Endothelial cell of umbilical vein (primary cell): ENCODE results near the gene FMC1. TPM values are rescaled to one million over a fixed set of nuclear protein-coding genes. Genes with fewer than 3 reads are reported as not detected.

Source experiments
- BruUV-seq: library from RNA; stranded (reverse); fragments of 400-500 nt; replicated peaks from 2 replicates; lab custom pipeline; 2021; lab: Mats Ljungman, UMichigan
- CTCF ChIA-PET: fragments of 300-600, 350-600 bp; sonication (Branson Sonifier 250); formaldehyde crosslinking; loops from one replicate; lab custom pipeline; 2021; ENCODE audit warnings: antibody characterized with exemption, inconsistent platforms; lab: Charles Lee
- POLR2A ChIA-PET: fragments of 300-600, 350-600 bp; sonication (Branson Sonifier 250); formaldehyde crosslinking; loops from one replicate; lab custom pipeline; 2021; ENCODE audit warnings: antibody characterized with exemption, inconsistent platforms; lab: Charles Lee
- DNase-seq: peaks from one replicate; pipeline ENCODE4 v3.0.0-alpha.2; 2011; ENCODE audit warnings: low read depth, low spot score
- FAIRE-seq: peaks from 2 replicates; lab custom pipeline; 2011; peaks lifted over from hg19 to GRCh38; lab: Jason Lieb, UNC
- H2AFZ ChIP-seq: 2 replicates; pipeline ENCODE4 v1.6.0; 2012; ENCODE audit warnings: low read depth, low read length, control low read depth, inconsistent platforms
- H3K27ac ChIP-seq: 2 replicates; pipeline ENCODE4 v1.5.1; 2011; ENCODE audit warnings: low read depth, mild to moderate bottlenecking, control low read depth, low read length, moderate library complexity; ENCODE audit not compliant: insufficient read depth
- H3K27me3 ChIP-seq, 2 experiments: 2 replicates each; pipeline versions ENCODE4 v1.6.0 to v1.6.1; 2011; ENCODE audit warnings: low read length in 2 of 2, mixed read lengths in 1 of 2; ENCODE audit not compliant: control insufficient read depth in 2 of 2, insufficient read depth in 2 of 2
- H3K36me3 ChIP-seq, 2 experiments: 2 replicates in 1 of 2; 3 replicates in 1 of 2; pipeline ENCODE4 v1.5.1; 2011; ENCODE audit warnings: low read length in 2 of 2, mild to moderate bottlenecking in 1 of 2, moderate library complexity in 1 of 2; ENCODE audit not compliant: control insufficient read depth in 2 of 2, insufficient read depth in 2 of 2; ENCODE audit errors: extremely low read depth in 1 of 2
- H3K4me1 ChIP-seq: 3 replicates; pipeline ENCODE4 v1.5.1; 2011; ENCODE audit warnings: mild to moderate bottlenecking, low read length; ENCODE audit not compliant: control insufficient read depth, insufficient read depth; ENCODE audit errors: extremely low read depth
- H3K4me2 ChIP-seq: 2 replicates; pipeline ENCODE4 v1.6.1; 2011; ENCODE audit warnings: low read length, control low read depth, mixed read lengths; ENCODE audit not compliant: insufficient read depth
- H3K4me3 ChIP-seq, 3 experiments: fragments of 200-600 bp in 1 of 3; sonication (generic), shearing (Covaris generic) in 1 of 3; replicated peaks in 1 of 3; 2 replicates each; pipeline ENCODE4 v1.5.1; 2011 to 2016; ENCODE audit warnings: control low read depth in 3 of 3, low read length in 3 of 3, mild to moderate bottlenecking in 2 of 3, inconsistent platforms in 1 of 3, low read depth in 1 of 3, moderate library complexity in 1 of 3; ENCODE audit not compliant: insufficient read depth in 1 of 3
- H3K79me2 ChIP-seq: 2 replicates; pipeline ENCODE4 v1.6.0; 2012; ENCODE audit warnings: low read length, inconsistent platforms; ENCODE audit not compliant: control insufficient read depth, insufficient read depth
- H3K9ac ChIP-seq: replicated peaks from 2 replicates; pipeline ENCODE3; 2011; ENCODE audit warnings: low read length, control low read depth; ENCODE audit not compliant: insufficient read depth; ENCODE audit errors: extremely low read depth
- H3K9me1 ChIP-seq: replicated peaks from 3 replicates; pipeline ENCODE4 v1.6.0; 2011; ENCODE audit warnings: mild to moderate bottlenecking, low read length; ENCODE audit not compliant: control insufficient read depth, insufficient read depth; ENCODE audit errors: extremely low read depth
- H3K9me3 ChIP-seq: replicated peaks from 2 replicates; pipeline ENCODE4 v1.5.1; 2012; ENCODE audit warnings: low read length, inconsistent platforms; ENCODE audit not compliant: control insufficient read depth, insufficient read depth
- H4K20me1 ChIP-seq: replicated peaks from 2 replicates; pipeline ENCODE3; 2011; ENCODE audit warnings: mild to moderate bottlenecking, low read length; ENCODE audit not compliant: control insufficient read depth, insufficient read depth; ENCODE audit errors: extremely low read depth
- CTCF ChIP-seq, 2 donors: IDR thresholded peaks; 1 replicate in 1 of 2; 2 replicates in 1 of 2; pipeline ENCODE4 v1.5.1; 2011; ENCODE audit warnings: low read length in 2 of 2, mild to moderate bottlenecking in 2 of 2, moderate library complexity in 2 of 2, control low read depth in 1 of 2, inconsistent platforms in 1 of 2, low read depth in 1 of 2; ENCODE audit not compliant: insufficient read depth in 1 of 2; ENCODE audit errors: extremely low read depth in 1 of 2
- EZH2 ChIP-seq: IDR thresholded peaks from 2 replicates; pipeline ENCODE4 v1.6.1; 2012; ENCODE audit warnings: borderline replicate concordance, low read depth, mild to moderate bottlenecking, moderate library complexity, low read length, inconsistent platforms; ENCODE audit not compliant: severe bottlenecking
- FOS ChIP-seq: IDR thresholded peaks from 2 replicates; pipeline ENCODE4 v1.6.1; 2011; ENCODE audit warnings: mild to moderate bottlenecking, low read length, moderate library complexity, borderline replicate concordance; ENCODE audit not compliant: insufficient read depth
- GATA2 ChIP-seq: IDR thresholded peaks from 2 replicates; pipeline ENCODE4 v1.7.0; 2011; ENCODE audit warnings: low read depth, mild to moderate bottlenecking, moderate library complexity, mixed read lengths, low read length; ENCODE audit not compliant: insufficient read length, insufficient read depth
- JUN ChIP-seq: IDR thresholded peaks from 2 replicates; pipeline ENCODE4 v1.6.1; 2011; ENCODE audit warnings: borderline replicate concordance, low read depth; ENCODE audit not compliant: insufficient read length, insufficient read depth
- MAX ChIP-seq: IDR thresholded peaks from 2 replicates; pipeline ENCODE4 v1.6.1; 2011; ENCODE audit not compliant: insufficient read depth, insufficient read length
- MYC ChIP-seq: IDR thresholded peaks from one replicate; pipeline ENCODE4 v1.6.1; 2011; ENCODE audit warnings: mild to moderate bottlenecking, low read depth, low read length
- POLR2A ChIP-seq: IDR thresholded peaks from 2 replicates; pipeline ENCODE4 v1.6.1; 2012; ENCODE audit warnings: low read depth, mild to moderate bottlenecking, control low read depth, low read length
- POLR2AphosphoS5 ChIP-seq: IDR thresholded peaks from 2 replicates; pipeline ENCODE4 v1.6.1; 2012; ENCODE audit warnings: low read depth, mild to moderate bottlenecking, control low read depth, low read length, moderate library complexity; ENCODE audit not compliant: insufficient read depth
- dilution Hi-C: fragments of 300-500 bp; cut with MboI; formaldehyde crosslinking; loops from one replicate; pipeline ENCODE4 v1.15.0; 2019; ENCODE audit warnings: low sequenced_read_pairs; ENCODE audit not compliant: extremely low pct_ligation_motif_present
- intact Hi-C: fragments of 100-400 bp; cut with micrococcal nuclease; formaldehyde crosslinking; loops from one replicate; pipeline ENCODE4 v1.10.0; 2022
- polyA plus RNA-seq, 4 experiments: library from polyadenylated mRNA; depleted of rRNA in 3 of 4; stranded (reverse) in 3 of 4; unstranded in 1 of 4; fragments of >200 nt; gene quantifications; 2 replicates each; pipeline versions ENCODE4 v1.2.1 to v1.2.3, GENCODE V29; 2011 to 2012; ENCODE audit warnings: missing spikeins in 1 of 4
- total RNA-seq: library from RNA; stranded (reverse); gene quantifications from 2 replicates; pipeline ENCODE4 v1.2.3, GENCODE V29; 2021

The FMC1 gene
- total and polyA plus RNA-seq, 2 donors (not counting 3 experiments of a cell fraction or from before 2014, with no cell fraction given): 10.7 to 23.5 TPM

- no peak for DNase-seq
- no peaks in the 10 kb centered on the region for H3K4me1 ChIP-seq
- H3K9me1 ChIP-seq: no peaks in the 10 kb centered on the region
- no peak overlapping the region for H3K4me3 ChIP-seq
- H3K27ac ChIP-seq: no peak overlapping the region
- H3K79me2 ChIP-seq: no peaks in the 10 kb centered on the region
- no peak for FAIRE-seq
- no peak overlapping the region for H3K4me2 ChIP-seq
- ChIA-PET CTCF (no interaction called here), POLR2A (no interaction called here)
- intact Hi-C loops: no loop called here
- H3K36me3 ChIP-seq: peaks cover 0 to 2% of the 10 kb centered on the region in 2 experiments
- dilution Hi-C loops: no loop called here
- no peak overlapping the region for H3K9ac ChIP-seq
- no peak for TF ChIP-seq POLR2A
- H3K27me3 ChIP-seq: no peaks in the 10 kb centered on the region
- no peaks in the 10 kb centered on the region for H3K9me3 ChIP-seq
- H2AFZ ChIP-seq: no peak overlapping the region
- no peaks in the 10 kb centered on the region for H4K20me1 ChIP-seq
- no TSS peak for BruUV-seq
These were observed 48.3 kb upstream of the FMC1 start for GRCh38 chr7:139292821-139293220.

GRCh38 chr7:139293534-139293933 is 47.6 kb upstream of the FMC1 start:
- Histone ChIP-seq H3K9me3 (no peaks in the 10 kb centered on the region), H3K4me3 (no peak overlapping the region), H2AFZ (no peak overlapping the region), H3K9ac (no peak overlapping the region), H3K4me1 (no peaks in the 10 kb centered on the region), H3K27me3 (no peaks in the 10 kb centered on the region), H4K20me1 (no peaks in the 10 kb centered on the region), H3K79me2 (no peaks in the 10 kb centered on the region), H3K4me2 (no peak overlapping the region), H3K27ac (no peak overlapping the region), H3K9me1 (no peaks in the 10 kb centered on the region), H3K36me3 (no peaks in the 10 kb centered on the region)
- dilution Hi-C loops (no loop called here), intact Hi-C loops (no loop called here)
- DNase-seq: no peak
- TF ChIP-seq MAX (no peak), EZH2 (no peak), FOS (no peak), POLR2A (no peak), JUN (no peak), POLR2AphosphoS5 (no peak), MYC (no peak), CTCF (IDR thresholded peaks at IDR 0.05; ENCODE audit: extremely low read depth in 1 of 2, insufficient read depth in 1 of 2, low read depth in 1 of 2, low read length in 2 of 2) (no peak), GATA2 (no peak)
- no TSS peak for BruUV-seq
- POLR2A ChIA-PET: no interaction called here
- CTCF ChIA-PET: interaction anchor here (1.0 to 1.9 kb wide), 2 partner anchors 11 to 46 kb away, joined by 4 to 5 read pairs; no protein-coding TSS in a partner anchor
- FAIRE-seq: no peak
